AG04449 (cell line): ENCODE measurements around the gene RAP1GAP.

ENCODE experiments used
- CTCF ChIA-PET: fragments of 350-600 bp; formaldehyde crosslinking; extraction: SDS; loops from one replicate; lab custom pipeline; 2021; ENCODE audit warnings: antibody characterized with exemption; lab: Yijun Ruan, JAX
- POLR2A ChIA-PET: fragments of 400-600, 350-600 bp; formaldehyde crosslinking; extraction: SDS; loops from one replicate; lab custom pipeline; 2020; ENCODE audit warnings: antibody characterized with exemption, inconsistent platforms; lab: Yijun Ruan, JAX
- DNase-seq: peaks from one replicate; pipeline ENCODE4 v3.0.0-alpha.2; 2010; ENCODE audit warnings: low read depth, low spot score
- H3K4me3 ChIP-seq: 2 replicates; pipeline ENCODE4 v1.5.1; 2011; ENCODE audit warnings: low read depth, mild to moderate bottlenecking, control low read depth, low read length
- TF ChIP-seq, protein P1 (sequence below): IDR thresholded peaks from one replicate; pipeline ENCODE4 v1.5.1; 2011; ENCODE audit warnings: mild to moderate bottlenecking, moderate library complexity, low read length, control low read depth, inconsistent platforms; ENCODE audit not compliant: insufficient read depth; ENCODE audit errors: missing control alignments

The RAP1GAP gene

DNA sequence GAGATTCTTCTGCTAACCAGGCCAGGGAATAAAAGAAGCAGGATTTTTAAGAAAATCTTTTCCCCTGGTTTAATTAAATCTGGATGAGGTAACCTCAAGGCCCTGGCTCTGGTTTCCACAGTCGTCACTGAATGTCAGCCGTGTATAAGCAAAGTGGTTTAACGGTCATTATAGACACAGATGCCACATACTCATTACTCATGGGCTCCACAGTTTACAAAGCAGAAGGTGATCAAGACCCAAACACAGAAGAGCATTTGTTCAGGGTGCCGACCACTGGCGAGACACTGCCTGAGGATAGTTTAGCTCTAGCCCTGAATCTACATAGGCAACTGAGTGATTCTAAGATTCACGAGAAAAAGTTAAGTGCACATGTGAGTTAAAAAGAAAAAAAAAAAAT is 27.8 kb upstream of the RAP1GAP start:
- TF ChIP-seq, protein P1, sequence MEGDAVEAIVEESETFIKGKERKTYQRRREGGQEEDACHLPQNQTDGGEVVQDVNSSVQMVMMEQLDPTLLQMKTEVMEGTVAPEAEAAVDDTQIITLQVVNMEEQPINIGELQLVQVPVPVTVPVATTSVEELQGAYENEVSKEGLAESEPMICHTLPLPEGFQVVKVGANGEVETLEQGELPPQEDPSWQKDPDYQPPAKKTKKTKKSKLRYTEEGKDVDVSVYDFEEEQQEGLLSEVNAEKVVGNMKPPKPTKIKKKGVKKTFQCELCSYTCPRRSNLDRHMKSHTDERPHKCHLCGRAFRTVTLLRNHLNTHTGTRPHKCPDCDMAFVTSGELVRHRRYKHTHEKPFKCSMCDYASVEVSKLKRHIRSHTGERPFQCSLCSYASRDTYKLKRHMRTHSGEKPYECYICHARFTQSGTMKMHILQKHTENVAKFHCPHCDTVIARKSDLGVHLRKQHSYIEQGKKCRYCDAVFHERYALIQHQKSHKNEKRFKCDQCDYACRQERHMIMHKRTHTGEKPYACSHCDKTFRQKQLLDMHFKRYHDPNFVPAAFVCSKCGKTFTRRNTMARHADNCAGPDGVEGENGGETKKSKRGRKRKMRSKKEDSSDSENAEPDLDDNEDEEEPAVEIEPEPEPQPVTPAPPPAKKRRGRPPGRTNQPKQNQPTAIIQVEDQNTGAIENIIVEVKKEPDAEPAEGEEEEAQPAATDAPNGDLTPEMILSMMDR, result no peak
- H3K4me3 ChIP-seq, result no peak overlapping the region
- ChIA-PET POLR2A (no interaction called here), CTCF (no interaction called here)
- DNase-seq, result no peak

DNA sequence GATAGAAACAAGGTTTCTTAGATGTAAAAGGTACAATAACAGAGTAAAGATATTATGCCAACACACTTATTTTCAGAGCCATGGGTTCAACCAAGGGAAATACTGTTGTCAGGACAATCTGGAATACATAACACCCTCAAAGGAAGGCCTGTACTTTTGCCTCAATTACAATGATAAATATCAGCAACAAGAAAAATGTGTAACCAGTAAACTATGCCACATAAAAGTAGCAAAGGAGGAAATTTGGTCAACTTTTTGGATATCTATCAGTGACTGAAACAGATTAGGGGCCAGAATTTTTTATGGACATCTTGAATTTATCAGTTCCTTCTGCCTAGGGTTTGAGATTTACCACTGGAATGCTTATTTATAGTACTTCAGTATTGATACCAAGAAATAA is 24.6 kb upstream of the RAP1GAP start:
- TF ChIP-seq, protein P1, result no peak
- no peak for DNase-seq
- ChIA-PET CTCF (interaction anchor here (1.7 kb wide), 1 partner anchor 9 kb away, joined by 10 read pairs; no protein-coding TSS in a partner anchor), POLR2A (no interaction called here)
- H3K4me3 ChIP-seq, result no peak overlapping the region

DNA sequence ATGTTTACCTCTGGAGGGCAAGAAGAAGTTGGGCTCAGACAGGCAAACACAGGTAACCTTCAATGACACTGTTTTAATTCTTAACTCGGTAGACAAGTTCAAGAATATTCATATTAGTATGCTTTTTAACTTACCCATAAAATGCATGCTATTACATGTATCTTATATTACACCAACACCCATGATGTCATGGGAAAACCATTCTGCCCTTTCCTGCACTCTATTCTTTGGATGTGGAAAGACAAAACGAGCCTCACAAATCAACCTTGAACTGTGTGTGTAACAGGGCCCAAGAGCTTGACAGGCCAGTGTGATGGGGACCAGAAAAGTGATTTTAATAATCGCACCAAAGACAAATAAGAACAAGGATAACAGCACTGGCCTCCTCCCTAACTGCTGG is 22.6 kb upstream of the RAP1GAP start:
- no peak overlapping the region for H3K4me3 ChIP-seq
- ChIA-PET POLR2A (interaction anchor here (0.7 kb wide), 1 partner anchor 9 kb away, joined by 9 read pairs; no protein-coding TSS in a partner anchor), CTCF (interaction anchor here (1.1 to 1.7 kb wide), 2 partner anchors 11 to 17 kb away, joined by 4 to 10 read pairs; no protein-coding TSS in a partner anchor)
- no peak for DNase-seq
- TF ChIP-seq, protein P1, result no peak

DNA sequence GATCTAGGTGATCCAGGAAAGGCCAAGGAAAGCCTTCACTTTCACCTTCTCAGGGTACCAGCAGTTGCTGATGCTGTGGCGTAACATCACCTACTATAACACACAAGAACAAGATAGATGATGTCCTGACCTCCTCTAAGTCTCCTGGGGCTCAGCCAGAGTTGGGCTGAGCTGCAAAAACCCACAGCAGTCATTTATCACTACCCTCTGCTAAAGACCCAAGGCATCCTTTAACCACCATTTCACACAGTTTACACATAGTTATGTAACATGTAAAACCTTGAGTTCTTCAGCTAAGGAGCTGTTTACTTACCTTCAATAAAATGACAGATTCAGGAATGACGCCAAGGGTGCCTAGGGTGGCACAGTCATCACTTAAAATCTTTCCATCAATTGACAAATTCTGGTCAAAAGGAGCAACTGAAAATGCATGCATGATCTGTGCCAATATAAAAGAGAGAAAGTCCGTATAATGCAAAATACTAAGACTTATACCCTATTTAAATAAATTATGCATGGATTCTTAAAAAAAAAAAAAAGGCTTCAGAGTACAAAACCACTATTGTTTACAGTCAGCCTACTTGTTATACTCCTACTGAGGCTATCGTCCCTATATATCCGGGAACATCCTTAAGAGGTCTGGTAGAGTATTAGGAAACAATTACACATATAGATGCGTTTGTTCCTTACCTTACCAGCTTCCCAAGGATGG is 20.7 kb upstream of the RAP1GAP start:
- DNase-seq, result no peak
- TF ChIP-seq, protein P1, result no peak
- CTCF ChIA-PET, result interaction anchor here (1.0 kb wide), 2 partner anchors 8 to 14 kb away, joined by 3 read pairs; no protein-coding TSS in a partner anchor
- no peak overlapping the region for H3K4me3 ChIP-seq
- POLR2A ChIA-PET, result no interaction called here

DNA sequence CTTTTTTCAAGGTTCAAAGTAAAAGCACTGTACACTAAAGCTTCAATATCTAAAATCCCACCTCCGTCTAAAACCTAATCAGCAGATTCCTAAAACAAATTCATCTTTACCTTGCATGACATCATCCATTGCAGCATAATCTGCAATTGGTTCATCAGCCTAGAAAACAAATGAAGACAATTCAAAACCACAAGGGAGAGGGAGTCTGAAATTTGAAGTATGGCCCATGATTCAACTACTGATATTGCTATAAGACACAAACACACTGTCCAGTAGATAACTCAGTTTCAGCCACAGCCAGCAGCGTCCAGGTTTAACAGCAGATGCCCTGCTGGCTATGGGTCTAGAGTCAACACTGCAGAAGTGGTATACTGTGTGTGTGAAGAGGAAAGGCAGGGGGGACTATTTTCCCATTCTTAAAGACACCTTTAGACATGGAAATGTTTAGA is 17.9 kb upstream of the RAP1GAP start:
- no peak for DNase-seq
- TF ChIP-seq, protein P1, result no peak
- ChIA-PET POLR2A (no interaction called here), CTCF (interaction anchor here (0.9 kb wide), 1 partner anchor 11 kb away, joined by 3 read pairs; no protein-coding TSS in a partner anchor)
- H3K4me3 ChIP-seq, result no peak overlapping the region

DNA sequence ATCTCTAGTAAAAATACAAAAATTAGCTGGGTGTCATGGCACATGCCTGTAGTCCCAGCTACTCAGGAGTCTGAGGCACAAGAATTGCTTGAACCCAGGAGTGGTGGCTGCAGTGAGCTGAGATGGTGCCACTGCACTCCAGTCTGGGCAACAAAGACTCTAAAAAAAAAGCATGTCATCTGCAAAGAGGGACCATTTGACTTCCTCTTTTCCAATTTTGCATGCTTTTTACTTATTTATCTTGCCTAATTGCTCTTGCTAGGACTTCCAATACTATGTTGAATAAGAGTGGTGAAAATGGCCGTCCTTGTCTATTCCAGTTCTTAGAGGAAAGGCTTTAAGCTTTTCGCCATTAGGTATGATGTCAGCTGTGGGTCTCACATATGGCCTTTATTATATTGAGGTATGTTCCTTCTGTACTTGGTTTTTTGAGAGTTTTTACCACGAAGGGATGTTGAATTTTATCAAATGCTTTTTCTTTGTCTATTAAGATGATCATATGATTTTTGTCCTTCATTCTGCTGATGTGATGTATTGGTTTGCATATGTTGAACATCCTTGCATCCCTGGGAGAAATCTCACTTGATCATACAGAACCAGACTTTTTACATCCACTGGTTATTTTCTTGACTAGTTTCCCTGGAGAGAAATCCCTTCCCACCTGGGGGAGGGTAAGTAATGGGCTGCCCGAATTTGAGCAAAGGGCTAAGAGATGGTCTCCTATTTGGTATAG is 17.0 kb upstream of the RAP1GAP start:
- POLR2A ChIA-PET, result no interaction called here

More for the DNA sequence above, 17.0 kb upstream of the RAP1GAP start:
- CTCF ChIA-PET, result interaction anchor here (0.9 to 1.9 kb wide), 2 partner anchors 8 to 12 kb away, joined by 3 to 4 read pairs; no protein-coding TSS in a partner anchor
- TF ChIP-seq, protein P1, result no peak
- DNase-seq, result no peak
- H3K4me3 ChIP-seq, result no peak overlapping the region
